Loucy (cell line): ENCODE measurements around the gene UTP3.
A peak's percentile ranks its signal among the peaks of the same experiment; 100 is the strongest.

Experiments used
- H2AFZ ChIP-seq: fragments of 200-600 bp; sonication (generic); 2 replicates; pipeline ENCODE4 v1.6.0; 2016; ENCODE audit warnings: antibody characterized with exemption, mild to moderate bottlenecking, low read length, moderate library complexity
- H3F3A ChIP-seq: fragments of 200-600 bp; 2 replicates; pipeline ENCODE4 v1.6.0; 2016; ENCODE audit warnings: antibody characterized with exemption, low read depth, mild to moderate bottlenecking
- H3K27me3 ChIP-seq: fragments of 200-600 bp; sonication (generic); 2 replicates; pipeline ENCODE4 v1.6.1; 2014; ENCODE audit warnings: low read length, mild to moderate bottlenecking; ENCODE audit not compliant: insufficient read depth, poor library complexity, severe bottlenecking
- H3K36me3 ChIP-seq: fragments of 200-600 bp; sonication (generic); 2 replicates; pipeline ENCODE4 v1.6.1; 2016; ENCODE audit warnings: low read length; ENCODE audit not compliant: insufficient read depth
- H3K4me1 ChIP-seq: fragments of 200-600 bp; sonication (generic); 2 replicates; pipeline ENCODE4 v1.5.1; 2014; ENCODE audit warnings: low read length, mild to moderate bottlenecking; ENCODE audit not compliant: insufficient read depth, poor library complexity, severe bottlenecking
- H3K4me2 ChIP-seq: fragments of 200-600 bp; sonication (generic); 2 replicates; pipeline ENCODE4 v1.6.0; 2014; ENCODE audit warnings: antibody characterized with exemption, low read length, low read depth, mild to moderate bottlenecking; ENCODE audit not compliant: poor library complexity, severe bottlenecking
- H3K4me3 ChIP-seq: fragments of 200-600 bp; sonication (generic); 2 replicates; pipeline ENCODE4 v1.5.1; 2014; ENCODE audit warnings: low read length, mild to moderate bottlenecking, mixed read lengths; ENCODE audit not compliant: poor library complexity, severe bottlenecking
- H3K79me2 ChIP-seq: fragments of 200-600 bp; sonication (generic); 2 replicates; pipeline ENCODE4 v1.6.1; 2014; ENCODE audit warnings: low read length; ENCODE audit not compliant: insufficient read depth
- H3K9ac ChIP-seq: fragments of 200-600 bp; sonication (generic); 2 replicates; pipeline ENCODE4 v1.6.0; 2014; ENCODE audit warnings: mild to moderate bottlenecking, low read depth, low read length, moderate library complexity; ENCODE audit not compliant: poor library complexity, severe bottlenecking
- H3K9me2 ChIP-seq: fragments of 200-600 bp; sonication (generic); replicated peaks from 2 replicates; pipeline ENCODE4 v1.6.1; 2016; ENCODE audit warnings: low read depth, low read length, mixed read lengths
- H3K9me3 ChIP-seq: fragments of 200-600 bp; sonication (generic); 2 replicates; pipeline ENCODE4 v1.6.1; 2014; ENCODE audit warnings: mild to moderate bottlenecking, antibody characterized with exemption, low read length, low read depth; ENCODE audit not compliant: insufficient read depth
- H4K20me1 ChIP-seq: fragments of 200-600 bp; sonication (generic); 2 replicates; pipeline ENCODE4 v1.6.0; 2014; ENCODE audit warnings: antibody characterized with exemption, low read length, mild to moderate bottlenecking; ENCODE audit not compliant: insufficient read depth, poor library complexity, severe bottlenecking
- EZH2phosphoT487 ChIP-seq: fragments of 200-600 bp; IDR thresholded peaks from 2 replicates; pipeline ENCODE4 v1.6.1; 2018; ENCODE audit warnings: antibody characterized with exemption, mild to moderate bottlenecking, moderate library complexity, borderline replicate concordance
- TF ChIP-seq, protein P1 (sequence below): fragments of 200-600 bp; sonication (generic); conservative IDR thresholded peaks from 2 replicates; pipeline ENCODE4 v1.5.1; 2014; ENCODE audit warnings: mild to moderate bottlenecking, antibody characterized with exemption, low read length

UTP3 gene

DNA sequence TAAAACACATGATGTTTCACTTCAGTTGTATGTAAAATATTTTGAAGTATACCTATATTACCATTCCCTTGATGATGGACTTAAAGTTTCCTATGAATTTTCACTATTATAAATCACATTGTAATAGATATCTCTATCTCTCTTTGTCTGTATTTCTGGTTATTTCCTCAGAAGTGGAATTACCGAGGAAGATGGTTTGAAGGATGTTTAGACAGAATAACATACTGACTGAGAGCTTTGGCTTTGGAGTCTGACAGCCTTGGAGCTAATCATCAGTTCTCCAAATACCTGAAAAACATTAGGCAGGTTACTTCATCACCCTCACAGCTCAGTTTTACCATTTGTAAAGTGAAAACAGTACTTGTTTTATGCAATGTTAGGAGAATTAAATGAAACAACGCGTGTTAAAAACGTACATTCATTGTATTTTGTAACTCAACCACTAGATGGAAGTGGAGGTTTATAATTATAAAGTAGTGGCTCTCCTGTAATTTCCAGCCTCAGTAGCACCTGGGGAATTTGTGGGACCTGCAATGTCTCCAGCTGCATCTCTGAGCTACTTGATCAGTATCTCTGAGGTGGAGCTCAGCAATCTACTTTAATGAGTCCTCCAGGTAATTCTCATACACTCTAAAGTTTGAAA is 36.3 kb upstream of the UTP3 start:
- H3K9me3 ChIP-seq = no peaks in the 10 kb centered on the region
- no peaks in the 10 kb centered on the region for H3K9me2 ChIP-seq
- TF ChIP-seq, protein P1, sequence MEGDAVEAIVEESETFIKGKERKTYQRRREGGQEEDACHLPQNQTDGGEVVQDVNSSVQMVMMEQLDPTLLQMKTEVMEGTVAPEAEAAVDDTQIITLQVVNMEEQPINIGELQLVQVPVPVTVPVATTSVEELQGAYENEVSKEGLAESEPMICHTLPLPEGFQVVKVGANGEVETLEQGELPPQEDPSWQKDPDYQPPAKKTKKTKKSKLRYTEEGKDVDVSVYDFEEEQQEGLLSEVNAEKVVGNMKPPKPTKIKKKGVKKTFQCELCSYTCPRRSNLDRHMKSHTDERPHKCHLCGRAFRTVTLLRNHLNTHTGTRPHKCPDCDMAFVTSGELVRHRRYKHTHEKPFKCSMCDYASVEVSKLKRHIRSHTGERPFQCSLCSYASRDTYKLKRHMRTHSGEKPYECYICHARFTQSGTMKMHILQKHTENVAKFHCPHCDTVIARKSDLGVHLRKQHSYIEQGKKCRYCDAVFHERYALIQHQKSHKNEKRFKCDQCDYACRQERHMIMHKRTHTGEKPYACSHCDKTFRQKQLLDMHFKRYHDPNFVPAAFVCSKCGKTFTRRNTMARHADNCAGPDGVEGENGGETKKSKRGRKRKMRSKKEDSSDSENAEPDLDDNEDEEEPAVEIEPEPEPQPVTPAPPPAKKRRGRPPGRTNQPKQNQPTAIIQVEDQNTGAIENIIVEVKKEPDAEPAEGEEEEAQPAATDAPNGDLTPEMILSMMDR = peak; percentile 72
- TF ChIP-seq EZH2phosphoT487 = no peak
- no peaks in the 10 kb centered on the region for H3F3A ChIP-seq
- no peaks in the 10 kb centered on the region for H3K36me3 ChIP-seq
- no peaks in the 10 kb centered on the region for H3K27me3 ChIP-seq
- no peaks in the 10 kb centered on the region for H4K20me1 ChIP-seq
- H3K4me3 ChIP-seq = peak overlapping the region; percentile 54
- no peaks in the 10 kb centered on the region for H3K79me2 ChIP-seq
- H3K9ac ChIP-seq = no peak overlapping the region
- peak overlapping the region; percentile 95 for H2AFZ ChIP-seq
- no peaks in the 10 kb centered on the region for H3K4me1 ChIP-seq
- peak overlapping the region; percentile 66 for H3K4me2 ChIP-seq

DNA sequence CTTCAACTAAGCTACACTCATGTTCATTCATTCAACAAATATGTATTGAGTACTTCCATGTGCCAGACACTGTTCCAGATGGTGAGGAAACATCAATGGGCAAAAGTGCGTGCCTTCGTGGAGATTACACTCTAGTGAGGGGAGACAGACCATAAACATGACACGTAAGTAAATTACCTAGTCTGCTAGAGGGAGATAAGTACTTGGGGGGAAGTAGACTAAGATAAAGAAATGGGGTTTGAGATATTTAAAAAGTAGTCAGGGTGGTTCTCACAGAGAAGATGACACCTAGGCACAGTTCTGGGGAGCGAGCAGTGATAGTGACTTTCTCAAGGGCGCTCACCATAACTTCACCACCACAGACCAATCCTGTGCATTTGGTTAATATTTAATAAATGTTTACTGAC is 33.7 kb upstream of the UTP3 start:
- Histone ChIP-seq H3K36me3 (no peaks in the 10 kb centered on the region), H2AFZ (no peak overlapping the region), H3K27me3 (no peaks in the 10 kb centered on the region), H3K9ac (no peak overlapping the region), H3K4me2 (no peak overlapping the region), H3K9me2 (no peaks in the 10 kb centered on the region), H3K79me2 (no peaks in the 10 kb centered on the region), H4K20me1 (no peaks in the 10 kb centered on the region), H3K9me3 (no peaks in the 10 kb centered on the region), H3K4me3 (no peak overlapping the region), H3F3A (no peaks in the 10 kb centered on the region), H3K4me1 (peaks cover 6% of the 10 kb centered on the region)
- TF ChIP-seq, protein P1 = no peak
- TF ChIP-seq EZH2phosphoT487 = no peak

DNA sequence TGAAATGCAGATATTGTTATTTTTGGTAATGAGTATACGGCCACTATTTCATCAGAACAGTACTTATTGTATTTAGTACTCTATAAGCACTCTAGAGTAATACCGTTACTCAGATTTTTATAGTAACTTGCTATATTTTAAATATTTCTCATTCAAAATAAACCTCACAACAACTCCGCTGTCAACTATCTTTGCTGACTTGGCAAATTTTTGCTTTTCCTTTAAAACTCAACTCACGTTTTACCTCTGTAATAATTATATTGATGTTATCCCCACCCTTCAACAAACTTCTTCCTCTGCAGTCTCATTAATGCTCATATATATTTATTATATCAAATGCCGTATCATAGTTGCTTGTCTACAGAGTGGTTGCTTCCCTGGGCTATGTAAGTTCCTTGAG is 31.0 kb upstream of the UTP3 start:
- no peak overlapping the region for H3K9ac ChIP-seq
- H3K79me2 ChIP-seq = no peaks in the 10 kb centered on the region
- TF ChIP-seq EZH2phosphoT487 = no peak
- TF ChIP-seq, protein P1 = no peak
- H3K27me3 ChIP-seq = no peaks in the 10 kb centered on the region
- no peak overlapping the region for H3K4me2 ChIP-seq
- no peak overlapping the region for H2AFZ ChIP-seq
- no peak overlapping the region for H3K4me3 ChIP-seq
- H3F3A ChIP-seq = no peaks in the 10 kb centered on the region
- H3K4me1 ChIP-seq = peaks cover 6% of the 10 kb centered on the region
- H3K36me3 ChIP-seq = no peaks in the 10 kb centered on the region
- no peaks in the 10 kb centered on the region for H3K9me2 ChIP-seq
- H3K9me3 ChIP-seq = no peaks in the 10 kb centered on the region
- no peaks in the 10 kb centered on the region for H4K20me1 ChIP-seq
